ENCODE data around the gene BLZF1. TPM values are rescaled to one million over a fixed set of nuclear protein-coding genes. Genes with fewer than 3 reads are reported as not detected.
A peak's percentile ranks its signal among the peaks of the same experiment; 100 is the strongest.

Gene BLZF1, protein sequence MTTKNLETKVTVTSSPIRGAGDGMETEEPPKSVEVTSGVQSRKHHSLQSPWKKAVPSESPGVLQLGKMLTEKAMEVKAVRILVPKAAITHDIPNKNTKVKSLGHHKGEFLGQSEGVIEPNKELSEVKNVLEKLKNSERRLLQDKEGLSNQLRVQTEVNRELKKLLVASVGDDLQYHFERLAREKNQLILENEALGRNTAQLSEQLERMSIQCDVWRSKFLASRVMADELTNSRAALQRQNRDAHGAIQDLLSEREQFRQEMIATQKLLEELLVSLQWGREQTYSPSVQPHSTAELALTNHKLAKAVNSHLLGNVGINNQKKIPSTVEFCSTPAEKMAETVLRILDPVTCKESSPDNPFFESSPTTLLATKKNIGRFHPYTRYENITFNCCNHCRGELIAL
- total RNA-seq (21.4 TPM), polyA plus RNA-seq (ENCODE audit: insufficient read depth in 1 of 8, insufficient read length in 8 of 8, low replicate concordance in 1 of 8) (10 to 100 TPM; 12.7 to 20.3 (median 16.7) TPM)
- long read RNA-seq, donor 1, partial matches to known transcripts: 0 of 4 reads
- long read RNA-seq, donor 1, other reads (novel, unspliced or antisense): 0 of 4 reads
- long read RNA-seq, donor 2, partial matches to known transcripts: 0 of 1 reads
- long read RNA-seq, donor 2, other reads (novel, unspliced or antisense): 0 of 1 reads
- long read RNA-seq, donor 3, transcript BLZF1-203 (7 exons, 2,749 nt): major isoform, 8 of 9 reads
- long read RNA-seq, donor 3, partial matches to known transcripts: 0 of 9 reads
- long read RNA-seq, donor 3, other reads (novel, unspliced or antisense): 0 of 9 reads
- long read RNA-seq, donor 4, partial matches to known transcripts: 0 of 2 reads
- long read RNA-seq, donor 4, other reads (novel, unspliced or antisense): 0 of 2 reads
- long read RNA-seq, donor 5, transcript BLZF1-202 (3 exons, 1,295 nt): minor isoform, 7 of 38 reads
- long read RNA-seq, donor 5, transcript BLZF1-203 (7 exons, 2,749 nt): major isoform, 10 of 38 reads
- long read RNA-seq, donor 5, partial matches to known transcripts: 20 of 38 reads
- long read RNA-seq, donor 5, other reads (novel, unspliced or antisense): 0 of 38 reads
- long read RNA-seq, donor 6, transcript BLZF1-203 (7 exons, 2,749 nt): major isoform, 5 of 6 reads
- long read RNA-seq, donor 6, partial matches to known transcripts: 0 of 6 reads
- long read RNA-seq, donor 6, other reads (novel, unspliced or antisense): 0 of 6 reads
- long read RNA-seq, donor 7, partial matches to known transcripts: 0 of 5 reads
- long read RNA-seq, donor 7, other reads (novel, unspliced or antisense): 0 of 5 reads
- long read RNA-seq, donor 8, transcript BLZF1-203 (7 exons, 2,749 nt): major isoform, 5 of 13 reads
- long read RNA-seq, donor 8, partial matches to known transcripts: 6 of 13 reads
- long read RNA-seq, donor 8, other reads (novel, unspliced or antisense): 0 of 13 reads
- long read RNA-seq, donor 9, partial matches to known transcripts: 0 of 3 reads
- long read RNA-seq, donor 9, other reads (novel, unspliced or antisense): 0 of 3 reads
- long read RNA-seq, donor 10, transcript BLZF1-203 (7 exons, 2,749 nt): major isoform, 5 of 7 reads
- long read RNA-seq, donor 10, partial matches to known transcripts: 0 of 7 reads
- long read RNA-seq, donor 10, other reads (novel, unspliced or antisense): 0 of 7 reads
- long read RNA-seq, donor 11, partial matches to known transcripts: 0 of 9 reads
- long read RNA-seq, donor 11, other reads (novel, unspliced or antisense): 0 of 9 reads

DNA sequence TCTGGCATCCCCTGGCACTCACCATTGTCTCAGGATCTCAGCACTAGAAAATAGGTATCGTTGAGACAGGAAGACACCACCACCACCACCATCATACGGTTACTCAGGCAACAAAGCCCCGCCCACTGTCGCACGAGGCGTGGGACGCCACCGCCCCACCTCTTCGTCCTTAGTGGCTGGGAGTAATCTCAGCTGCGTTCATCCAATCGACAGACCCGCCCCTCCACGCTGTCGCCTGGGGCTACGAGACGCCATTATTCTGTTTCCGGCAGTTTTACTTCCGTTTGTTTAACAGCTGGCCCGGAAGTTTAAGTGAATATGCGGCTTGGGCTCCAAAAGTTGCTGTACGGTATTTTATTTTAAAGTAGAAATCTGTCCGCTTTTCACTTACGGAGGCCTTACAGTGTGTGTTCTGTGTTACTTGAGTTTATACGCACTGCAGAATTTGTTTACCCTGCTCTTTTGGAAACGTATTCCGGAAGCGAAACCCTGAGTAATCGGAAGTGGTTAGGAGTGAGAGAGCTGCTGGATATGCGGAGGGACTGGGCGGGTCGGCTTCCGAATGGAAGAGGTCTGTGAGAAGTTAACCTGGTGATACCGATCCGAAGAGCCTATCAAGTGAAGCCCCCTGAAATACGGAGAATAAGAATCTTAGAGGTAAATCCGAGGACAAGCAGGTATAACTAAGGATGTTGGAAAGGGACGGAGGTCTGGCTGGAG is at the start of gene BLZF1, which contains the start of gene NME7:
Gene BLZF1 (plus strand): TSS at position 510 of the 720 bp plus-strand sequence. CDS start 1,328 bp downstream, outside the sequence.
Gene NME7 (minus strand): TSS at position 112 of the 720 bp plus-strand sequence. CDS start 87 bp downstream, at position 25.
- Histone ChIP-seq H3K4me1 (ENCODE audit: control insufficient read depth, insufficient read depth, low read length) (peaks cover 2% of the 10 kb centered on the region), H3K27me3 (ENCODE audit: control insufficient read depth, insufficient read depth, low read length) (no peaks in the 10 kb centered on the region), H3K4me3 (ENCODE audit: low read length) (peak within 1 kb of the TSS; percentile 70), H3K36me3 (ENCODE audit: control insufficient read depth, insufficient read depth, low read length) (peaks cover 7% of the 10 kb centered on the region), H3K27ac (ENCODE audit: low read length) (peak within 1 kb of the TSS; percentile 87), H3K9me3 (replicated peaks; ENCODE audit: control insufficient read depth, low read depth, low read length) (no peaks in the 10 kb centered on the region)
- DNase-seq: peak; percentile 99
- WGBS (ENCODE audit: insufficient coverage): under 1% methylated on average over 30 of the region's 37 CpGs

DNA sequence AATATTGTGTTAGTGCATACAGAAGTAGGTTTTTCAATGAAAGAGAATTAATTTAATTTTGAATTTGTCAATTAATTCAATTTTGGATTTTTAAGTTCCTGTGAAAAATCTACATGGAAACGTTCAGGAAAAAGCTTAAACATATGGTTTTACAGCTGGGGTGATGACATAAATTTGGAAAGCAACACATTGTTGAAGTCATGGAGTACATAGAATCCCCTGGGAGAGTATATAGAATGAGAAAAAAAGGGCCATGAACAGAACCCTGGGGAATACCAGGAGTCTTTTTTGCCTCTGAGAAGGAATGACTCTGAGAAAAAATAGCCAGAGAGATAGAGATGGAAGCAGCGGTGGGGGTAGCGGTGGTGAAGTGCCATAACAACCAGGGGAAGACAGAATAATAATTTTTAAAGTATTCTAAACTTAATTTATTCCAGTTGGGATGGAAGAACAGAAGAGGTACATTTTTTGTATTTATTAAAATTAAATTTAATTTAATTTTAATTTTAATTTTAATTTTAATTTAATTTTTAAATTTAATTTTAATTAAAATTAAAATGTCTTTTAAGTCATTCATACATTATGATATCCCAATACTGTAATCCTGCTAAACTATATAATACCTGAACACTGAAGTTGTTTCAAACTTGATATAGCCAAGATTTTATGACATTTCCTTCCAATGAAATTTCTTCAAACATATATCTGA is 49.3 kb upstream of the BLZF1 start:
- H3K9me3 ChIP-seq (replicated peaks; ENCODE audit: control insufficient read depth, low read depth, low read length): no peaks in the 10 kb centered on the region
- no peaks in the 10 kb centered on the region for H3K27me3 ChIP-seq (ENCODE audit: control insufficient read depth, insufficient read depth, low read length)
- 38% methylated on average over 1 of the region's 3 CpGs for WGBS (ENCODE audit: insufficient coverage)
- DNase-seq: peak; percentile 61
- no peaks in the 10 kb centered on the region for H3K36me3 ChIP-seq (ENCODE audit: control insufficient read depth, insufficient read depth, low read length)
- H3K4me3 ChIP-seq (ENCODE audit: low read length): no peak overlapping the region
- H3K27ac ChIP-seq (ENCODE audit: low read length): no peak overlapping the region
- no peaks in the 10 kb centered on the region for H3K4me1 ChIP-seq (ENCODE audit: control insufficient read depth, insufficient read depth, low read length)

DNA sequence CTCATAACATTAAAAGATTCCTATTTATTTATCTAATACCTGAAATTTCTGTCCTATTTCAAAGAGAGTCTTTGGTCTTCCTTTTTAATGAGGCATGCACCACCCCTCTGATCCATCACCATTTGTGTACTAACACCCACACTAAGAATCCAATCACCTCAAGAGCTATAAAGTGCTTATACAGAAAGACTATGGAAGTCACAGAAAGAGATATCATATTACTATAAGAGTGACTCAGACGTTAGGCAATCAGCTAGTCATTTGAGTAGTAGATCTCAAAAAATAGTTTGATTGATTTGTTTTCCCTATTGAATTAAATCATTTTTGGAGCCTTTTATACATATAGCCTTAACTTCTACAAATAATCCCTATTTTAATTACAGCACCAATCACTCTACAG is 46.5 kb upstream of the BLZF1 start:
- no peaks in the 10 kb centered on the region for H3K36me3 ChIP-seq (ENCODE audit: control insufficient read depth, insufficient read depth, low read length)
- DNase-seq: no peak
- H3K4me1 ChIP-seq (ENCODE audit: control insufficient read depth, insufficient read depth, low read length): no peaks in the 10 kb centered on the region
- no peak overlapping the region for H3K27ac ChIP-seq (ENCODE audit: low read length)
- H3K9me3 ChIP-seq (replicated peaks; ENCODE audit: control insufficient read depth, low read depth, low read length): no peaks in the 10 kb centered on the region
- no CpG with 5 or more reads among the region's 1 CpG for WGBS (ENCODE audit: insufficient coverage)
- H3K4me3 ChIP-seq (ENCODE audit: low read length): no peak overlapping the region
- H3K27me3 ChIP-seq (ENCODE audit: control insufficient read depth, insufficient read depth, low read length): no peaks in the 10 kb centered on the region

DNA sequence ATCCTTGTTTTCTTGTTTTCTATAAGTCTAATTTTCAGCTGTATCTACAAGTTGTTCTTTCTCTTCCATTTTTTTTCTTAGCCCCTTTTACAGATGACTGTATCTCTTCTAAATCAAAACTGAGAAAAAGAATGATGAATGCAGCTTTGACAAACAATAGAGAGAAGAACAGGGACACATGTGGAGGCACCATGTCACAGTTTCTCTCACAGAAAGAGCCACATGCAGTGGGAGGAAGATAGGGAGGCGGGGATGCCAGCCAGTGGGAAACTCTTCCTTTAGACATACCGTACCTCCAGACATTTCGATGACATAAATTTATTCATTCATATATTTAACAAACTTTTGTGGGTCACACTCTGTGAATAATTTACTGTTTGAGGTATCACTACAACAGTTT is 45.9 kb upstream of the BLZF1 start:
- Histone ChIP-seq H3K36me3 (ENCODE audit: control insufficient read depth, insufficient read depth, low read length) (no peaks in the 10 kb centered on the region), H3K27me3 (ENCODE audit: control insufficient read depth, insufficient read depth, low read length) (no peaks in the 10 kb centered on the region), H3K27ac (ENCODE audit: low read length) (no peak overlapping the region), H3K4me1 (ENCODE audit: control insufficient read depth, insufficient read depth, low read length) (no peaks in the 10 kb centered on the region), H3K9me3 (replicated peaks; ENCODE audit: control insufficient read depth, low read depth, low read length) (no peaks in the 10 kb centered on the region), H3K4me3 (ENCODE audit: low read length) (no peak overlapping the region)
- no peak for DNase-seq
- WGBS (ENCODE audit: insufficient coverage): no CpG with 5 or more reads among the region's 3 CpGs

DNA sequence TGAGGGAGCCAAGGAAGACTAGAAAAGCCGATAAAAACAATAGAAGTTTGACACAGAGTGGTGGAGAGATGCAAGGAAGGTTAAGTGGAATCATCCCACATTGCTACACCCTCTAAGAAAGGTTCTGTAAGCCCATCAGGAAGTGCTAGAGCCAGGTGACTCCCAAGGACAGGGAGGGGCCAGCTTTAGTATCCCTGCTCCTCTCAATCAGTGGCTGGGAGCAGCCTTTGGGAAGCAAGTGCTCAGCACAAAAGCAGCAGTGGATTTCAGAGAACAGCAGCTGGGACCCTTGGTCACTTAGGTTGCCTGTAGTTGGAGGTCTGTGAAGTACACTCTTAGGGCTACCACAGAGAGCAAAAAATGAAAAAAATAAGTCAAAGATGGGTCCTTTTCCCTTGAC is 42.9 kb upstream of the BLZF1 start:
- H3K36me3 ChIP-seq (ENCODE audit: control insufficient read depth, insufficient read depth, low read length): no peaks in the 10 kb centered on the region
- no peak for DNase-seq
- no peak overlapping the region for H3K4me3 ChIP-seq (ENCODE audit: low read length)
- H3K27me3 ChIP-seq (ENCODE audit: control insufficient read depth, insufficient read depth, low read length): no peaks in the 10 kb centered on the region
- H3K27ac ChIP-seq (ENCODE audit: low read length): no peak overlapping the region
- WGBS (ENCODE audit: insufficient coverage): no CpG with 5 or more reads among the region's 1 CpG
- no peaks in the 10 kb centered on the region for H3K4me1 ChIP-seq (ENCODE audit: control insufficient read depth, insufficient read depth, low read length)
- no peaks in the 10 kb centered on the region for H3K9me3 ChIP-seq (replicated peaks; ENCODE audit: control insufficient read depth, low read depth, low read length)

DNA sequence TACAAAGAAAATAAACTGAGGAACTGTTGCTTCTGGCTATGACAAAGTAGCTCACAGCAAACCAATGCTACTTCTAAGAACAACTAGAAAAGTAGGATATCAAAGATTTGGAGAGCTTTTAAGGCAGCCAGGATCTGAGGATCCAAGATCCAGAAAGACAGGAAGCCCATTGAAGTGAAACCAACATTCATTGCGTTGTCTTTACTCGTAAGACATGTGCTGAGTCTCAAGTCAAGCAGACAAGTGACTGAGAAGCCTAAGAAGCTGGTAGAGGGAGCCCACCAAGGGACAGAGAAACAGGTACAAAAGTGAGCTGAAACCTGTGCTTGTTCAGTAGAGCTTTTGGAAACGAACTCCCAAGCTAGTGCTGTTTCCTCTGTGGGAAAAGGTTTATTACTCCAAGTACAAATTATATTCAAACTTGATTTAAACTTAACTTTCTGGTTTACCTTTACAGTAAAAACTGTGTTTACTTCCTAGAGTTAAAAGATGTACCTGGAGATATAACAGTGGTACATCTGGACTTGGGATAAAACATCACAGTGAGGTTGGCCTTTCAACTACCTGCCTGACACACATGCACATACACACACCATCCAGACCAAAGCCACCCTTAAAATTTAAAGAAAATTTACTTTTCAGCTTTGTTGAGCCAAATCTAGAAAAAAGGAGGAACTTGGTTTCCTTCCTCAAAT is 41.6 kb upstream of the BLZF1 start:
- 85% methylated on average over 2 of the region's 3 CpGs for WGBS (ENCODE audit: insufficient coverage)
- no peak for DNase-seq

DNA sequence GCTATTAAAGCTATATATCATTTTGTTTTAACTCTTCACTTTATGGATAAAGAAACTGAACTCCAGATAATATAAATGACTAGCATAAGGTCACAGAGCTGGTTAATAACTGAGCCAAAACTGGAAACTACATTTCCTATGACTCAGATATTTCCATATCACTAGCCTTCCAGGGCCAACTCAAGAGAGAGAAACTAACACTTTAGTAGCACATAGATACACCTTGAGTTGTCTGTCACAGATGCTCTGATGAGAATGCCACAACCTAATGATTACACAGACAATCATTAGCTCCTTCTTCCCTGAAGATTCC is 41.1 kb upstream of the BLZF1 start:
- peaks cover under 1% of the 10 kb centered on the region for H3K9me3 ChIP-seq (replicated peaks; ENCODE audit: control insufficient read depth, low read depth, low read length)
- no peak for DNase-seq
- H3K27ac ChIP-seq (ENCODE audit: low read length): no peak overlapping the region
- no peak overlapping the region for H3K4me3 ChIP-seq (ENCODE audit: low read length)
- H3K36me3 ChIP-seq (ENCODE audit: control insufficient read depth, insufficient read depth, low read length): no peaks in the 10 kb centered on the region
- no peaks in the 10 kb centered on the region for H3K27me3 ChIP-seq (ENCODE audit: control insufficient read depth, insufficient read depth, low read length)
- no peaks in the 10 kb centered on the region for H3K4me1 ChIP-seq (ENCODE audit: control insufficient read depth, insufficient read depth, low read length)

More for the DNA sequence above, 41.6 kb upstream of the BLZF1 start:
- no peak overlapping the region for H3K4me3 ChIP-seq (ENCODE audit: low read length)
- no peak overlapping the region for H3K27ac ChIP-seq (ENCODE audit: low read length)
- H3K36me3 ChIP-seq (ENCODE audit: control insufficient read depth, insufficient read depth, low read length): no peaks in the 10 kb centered on the region
- no peaks in the 10 kb centered on the region for H3K27me3 ChIP-seq (ENCODE audit: control insufficient read depth, insufficient read depth, low read length)
- no peaks in the 10 kb centered on the region for H3K9me3 ChIP-seq (replicated peaks; ENCODE audit: control insufficient read depth, low read depth, low read length)
- no peaks in the 10 kb centered on the region for H3K4me1 ChIP-seq (ENCODE audit: control insufficient read depth, insufficient read depth, low read length)

DNA sequence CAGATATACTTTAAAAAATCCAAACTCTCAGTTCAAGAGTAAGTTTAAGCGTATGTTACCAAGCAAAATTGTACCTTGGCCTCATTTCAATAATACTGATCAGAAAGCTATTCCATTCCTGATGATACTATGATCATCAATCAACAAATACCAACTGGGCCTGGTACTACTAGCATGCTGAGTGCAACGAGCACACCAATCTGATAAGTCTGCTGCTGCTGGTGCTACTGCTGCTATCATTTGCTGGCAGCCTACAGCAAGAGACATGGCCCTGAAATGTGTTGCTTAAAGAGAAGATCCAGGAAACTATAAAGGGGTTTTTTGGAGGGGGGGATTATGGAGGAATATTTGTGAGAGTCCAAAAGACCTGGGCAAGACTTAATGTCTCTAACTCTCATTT is 40.1 kb upstream of the BLZF1 start:
- no peaks in the 10 kb centered on the region for H3K4me1 ChIP-seq (ENCODE audit: control insufficient read depth, insufficient read depth, low read length)
- no peak for DNase-seq
- H3K27ac ChIP-seq (ENCODE audit: low read length): no peak overlapping the region
- H3K27me3 ChIP-seq (ENCODE audit: control insufficient read depth, insufficient read depth, low read length): no peaks in the 10 kb centered on the region
- peaks cover 5% of the 10 kb centered on the region for H3K9me3 ChIP-seq (replicated peaks; ENCODE audit: control insufficient read depth, low read depth, low read length)
- WGBS (ENCODE audit: insufficient coverage): 100% methylated on average over 2 of the region's 2 CpGs
- H3K4me3 ChIP-seq (ENCODE audit: low read length): no peak overlapping the region
- no peaks in the 10 kb centered on the region for H3K36me3 ChIP-seq (ENCODE audit: control insufficient read depth, insufficient read depth, low read length)
